AG04450 (cell line): ENCODE data around the gene PDCD6IP. TPM values are rescaled to one million over a fixed set of nuclear protein-coding genes. Genes with fewer than 3 reads are reported as not detected.
A peak's percentile ranks its signal among the peaks of the same experiment; 100 is the strongest.

Experiments used
- CTCF ChIA-PET: fragments of 300-600, 350-600 bp; formaldehyde crosslinking; extraction: SDS; loops from one replicate; lab custom pipeline; 2022; ENCODE audit warnings: antibody characterized with exemption, inconsistent platforms; lab: Charles Lee
- POLR2A ChIA-PET: fragments of 350-600 bp; formaldehyde crosslinking; extraction: SDS; loops from one replicate; lab custom pipeline; 2021; ENCODE audit warnings: antibody characterized with exemption, inconsistent platforms; lab: Yijun Ruan, JAX
- DNase-seq: peaks from one replicate; pipeline ENCODE4 v3.0.0-alpha.2; 2011; ENCODE audit warnings: low read depth, low spot score
- H3K27ac ChIP-seq: one replicate; pipeline ENCODE4 v1.5.1; 2012; ENCODE audit warnings: low read depth, low read length, control low read depth
- H3K27me3 ChIP-seq: one replicate; pipeline ENCODE4 v1.6.0; 2012; ENCODE audit warnings: low read length; ENCODE audit not compliant: control insufficient read depth, insufficient read depth
- H3K4me3 ChIP-seq: 2 replicates; pipeline ENCODE4 v1.5.1; 2011; ENCODE audit warnings: mild to moderate bottlenecking, low read depth, low read length, control low read depth
- H3K9me3 ChIP-seq: 2 replicates; pipeline ENCODE4 v1.5.1; 2012; ENCODE audit warnings: low read length; ENCODE audit not compliant: control insufficient read depth, insufficient read depth
- polyA plus RNA-seq: library from polyadenylated mRNA; depleted of rRNA; stranded (reverse); fragments of >200 nt; gene quantifications from 2 replicates; pipeline ENCODE4 v1.2.3, GENCODE V29; 2011
- TF ChIP-seq, protein P1 (sequence below): IDR thresholded peaks from 2 replicates; pipeline ENCODE4 v1.5.1; 2011; ENCODE audit warnings: low read depth, low read length, control low read depth, inconsistent platforms

Gene PDCD6IP
- polyA plus RNA-seq, 1 experiment: 188 TPM

DNA sequence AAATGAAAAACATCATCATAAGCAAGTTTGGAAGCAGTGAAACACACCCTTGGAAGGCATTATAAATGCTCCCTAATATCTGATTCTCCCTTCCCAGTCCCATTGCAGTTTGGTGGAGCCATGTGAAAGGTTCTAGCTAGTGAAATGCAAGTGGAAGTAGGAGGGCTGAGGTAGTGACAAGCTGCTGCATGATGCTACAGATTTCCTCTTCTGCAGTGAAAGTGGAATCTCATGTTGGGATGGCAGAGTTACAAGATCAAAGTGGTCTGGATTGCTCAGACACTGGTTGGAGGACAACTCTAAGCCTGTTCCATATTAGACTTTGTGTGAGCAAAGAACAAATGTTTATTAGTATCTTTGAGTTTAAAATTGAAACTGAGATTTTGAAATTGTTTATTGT is 3.3 kb upstream of the PDCD6IP start:
- TF ChIP-seq, protein P1, sequence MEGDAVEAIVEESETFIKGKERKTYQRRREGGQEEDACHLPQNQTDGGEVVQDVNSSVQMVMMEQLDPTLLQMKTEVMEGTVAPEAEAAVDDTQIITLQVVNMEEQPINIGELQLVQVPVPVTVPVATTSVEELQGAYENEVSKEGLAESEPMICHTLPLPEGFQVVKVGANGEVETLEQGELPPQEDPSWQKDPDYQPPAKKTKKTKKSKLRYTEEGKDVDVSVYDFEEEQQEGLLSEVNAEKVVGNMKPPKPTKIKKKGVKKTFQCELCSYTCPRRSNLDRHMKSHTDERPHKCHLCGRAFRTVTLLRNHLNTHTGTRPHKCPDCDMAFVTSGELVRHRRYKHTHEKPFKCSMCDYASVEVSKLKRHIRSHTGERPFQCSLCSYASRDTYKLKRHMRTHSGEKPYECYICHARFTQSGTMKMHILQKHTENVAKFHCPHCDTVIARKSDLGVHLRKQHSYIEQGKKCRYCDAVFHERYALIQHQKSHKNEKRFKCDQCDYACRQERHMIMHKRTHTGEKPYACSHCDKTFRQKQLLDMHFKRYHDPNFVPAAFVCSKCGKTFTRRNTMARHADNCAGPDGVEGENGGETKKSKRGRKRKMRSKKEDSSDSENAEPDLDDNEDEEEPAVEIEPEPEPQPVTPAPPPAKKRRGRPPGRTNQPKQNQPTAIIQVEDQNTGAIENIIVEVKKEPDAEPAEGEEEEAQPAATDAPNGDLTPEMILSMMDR: no peak
- Histone ChIP-seq H3K27me3 (no peaks in the 10 kb centered on the region), H3K4me3 (no peak overlapping the region), H3K9me3 (no peaks in the 10 kb centered on the region), H3K27ac (no peak overlapping the region)
- CTCF ChIA-PET: interaction anchor here (6.5 kb wide), 1 partner anchor 9 kb away, joined by 68 read pairs; no protein-coding TSS in a partner anchor
- no peak for DNase-seq
- POLR2A ChIA-PET: no interaction called here

DNA sequence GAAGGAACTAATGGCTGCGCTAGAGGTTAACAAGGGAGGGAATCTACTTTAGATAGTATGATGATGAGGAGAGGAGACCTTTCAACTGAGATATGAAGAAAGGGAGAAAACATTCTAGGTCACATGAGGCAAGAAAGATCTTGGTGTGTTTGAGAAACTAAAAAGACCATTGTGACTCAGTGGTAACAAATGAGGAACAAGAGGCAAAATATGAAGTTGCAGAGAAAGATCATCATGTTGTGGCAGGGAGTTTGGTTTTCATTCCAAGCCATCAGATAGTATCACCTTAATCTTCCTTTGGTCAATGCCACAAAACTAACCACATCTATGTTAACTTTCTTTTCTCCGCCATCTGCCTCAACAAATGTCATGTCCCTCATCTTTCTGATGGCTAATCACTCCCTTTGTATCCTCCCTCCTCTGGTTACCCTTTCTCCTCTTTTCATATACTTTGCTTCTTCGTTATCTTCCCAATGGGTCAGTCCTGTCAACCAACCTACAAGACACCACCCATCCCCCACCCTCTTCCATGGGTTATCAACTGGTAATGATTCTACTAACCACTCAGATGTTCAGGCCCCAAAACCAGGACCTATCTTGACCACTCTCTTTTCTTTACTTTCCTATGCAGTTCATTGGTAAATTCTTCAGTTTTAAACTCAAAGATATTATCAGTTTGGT is 2.4 kb upstream of the PDCD6IP start:
- no peaks in the 10 kb centered on the region for H3K9me3 ChIP-seq
- TF ChIP-seq, protein P1: no peak
- no peaks in the 10 kb centered on the region for H3K27me3 ChIP-seq
- H3K4me3 ChIP-seq: no peak overlapping the region
- no peak for DNase-seq
- no peak overlapping the region for H3K27ac ChIP-seq
- ChIA-PET POLR2A (no interaction called here), CTCF (interaction anchor here (6.5 kb wide), 1 partner anchor 10 kb away, joined by 68 read pairs; no protein-coding TSS in a partner anchor)

DNA sequence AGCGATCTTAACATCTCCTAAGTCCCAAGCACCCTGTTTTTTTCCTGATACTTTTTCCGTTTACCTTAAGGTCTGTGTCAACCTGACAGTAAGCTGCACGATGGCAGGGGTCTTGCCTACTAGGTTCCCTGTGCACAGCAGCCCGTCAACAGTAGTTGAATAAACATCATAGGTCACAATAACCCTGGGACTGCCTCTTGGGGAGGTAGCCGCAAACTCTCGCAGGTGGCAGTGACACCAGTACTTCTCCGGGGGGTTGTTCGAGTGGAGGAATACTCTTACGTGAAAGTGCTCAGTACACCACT is 365 bp upstream of the PDCD6IP start:
- no peak for DNase-seq
- Histone ChIP-seq H3K4me3 (peak overlapping the region; percentile 76), H3K9me3 (no peaks in the 10 kb centered on the region), H3K27me3 (no peaks in the 10 kb centered on the region), H3K27ac (peak overlapping the region; percentile 96)
- CTCF ChIA-PET: interaction anchor here (1.6 to 6.5 kb wide), 4 partner anchors 12 to 162 kb away, joined by 4 to 68 read pairs (median 6); no protein-coding TSS in a partner anchor
- POLR2A ChIA-PET: interaction anchor here (0.6 to 2.1 kb wide), 7 partner anchors 12 to 359 kb away, joined by 3 to 6 read pairs (median 4); partner anchors contain the start of gene UBP1
- TF ChIP-seq, protein P1: no peak

DNA sequence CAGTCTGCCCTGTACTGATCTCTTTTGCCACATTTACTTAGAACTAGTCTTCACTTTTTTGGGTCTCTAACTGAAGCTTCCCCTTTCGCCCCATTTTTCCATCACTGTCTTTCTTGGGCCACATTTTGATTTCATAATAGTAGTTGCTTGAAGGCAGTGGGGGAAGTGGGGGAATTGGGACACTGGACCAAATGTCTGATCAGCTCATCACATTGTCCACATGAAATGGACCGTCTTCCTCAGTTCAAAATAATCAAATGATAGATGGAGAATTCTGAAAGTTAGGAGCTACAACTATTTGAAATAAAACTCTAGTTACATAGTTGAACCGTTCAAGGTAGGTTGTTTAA is 747 bp downstream of the PDCD6IP start:
- DNase-seq: no peak
- CTCF ChIA-PET: interaction anchor here (0.7 to 6.5 kb wide), 6 partner anchors 13 to 668 kb away, joined by 3 to 68 read pairs (median 5); no protein-coding TSS in a partner anchor
- H3K9me3 ChIP-seq: no peaks in the 10 kb centered on the region
- POLR2A ChIA-PET: interaction anchor here (0.6 to 2.1 kb wide), 5 partner anchors 12 to 654 kb away, joined by 4 to 6 read pairs (median 5); partner anchors contain the start of gene UBP1
- no peaks in the 10 kb centered on the region for H3K27me3 ChIP-seq
- H3K27ac ChIP-seq: peak overlapping the region; percentile 96
- H3K4me3 ChIP-seq: peak overlapping the region; percentile 76
- TF ChIP-seq, protein P1: no peak

DNA sequence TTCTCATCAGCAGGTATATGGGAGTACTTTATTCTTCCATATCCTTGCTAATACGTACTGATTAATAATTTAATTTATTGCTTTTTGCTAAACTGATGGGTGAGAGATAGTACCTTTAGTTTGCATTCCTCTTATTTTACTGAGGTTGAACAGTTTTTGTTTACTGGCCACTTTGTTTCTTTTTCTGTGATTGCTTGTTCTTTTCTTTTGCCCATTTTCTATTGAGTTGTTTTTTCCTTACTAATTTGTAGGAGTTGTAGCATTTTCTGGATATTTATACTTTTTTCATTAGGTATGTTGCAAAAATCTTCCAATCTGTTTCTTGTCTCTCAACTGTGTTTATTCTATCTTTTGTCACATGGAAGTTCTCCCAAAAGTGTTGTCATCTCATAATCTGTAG is 4.8 kb downstream of the PDCD6IP start:
- ChIA-PET CTCF (interaction anchor here (0.9 kb wide), 1 partner anchor 16 kb away, joined by 4 read pairs; no protein-coding TSS in a partner anchor), POLR2A (no interaction called here)
- DNase-seq: no peak

More for the DNA sequence above, 4.8 kb downstream of the PDCD6IP start:
- Histone ChIP-seq H3K4me3 (no peak overlapping the region), H3K27ac (no peak overlapping the region), H3K27me3 (no peaks in the 10 kb centered on the region), H3K9me3 (no peaks in the 10 kb centered on the region)
- TF ChIP-seq, protein P1: no peak
